A673 (cell line): ENCODE measurements around the gene ADCY6.

Source experiments
- EZH2 ChIP-seq: fragments of 200-600 bp; sonication (generic); IDR thresholded peaks from 2 replicates; pipeline ENCODE4 v1.6.1; 2017; ENCODE audit warnings: borderline replicate concordance, low read depth, mild to moderate bottlenecking, mixed read lengths, antibody characterized with exemption, low read length; ENCODE audit not compliant: poor library complexity, severe bottlenecking
- TF ChIP-seq, protein P1 (sequence below): fragments of 300-800, 200-600 bp; sonication (generic); conservative IDR thresholded peaks from 2 replicates; pipeline ENCODE4 v1.5.1; 2017; ENCODE audit warnings: low read depth, mild to moderate bottlenecking, antibody characterized with exemption, low read length, moderate library complexity, mixed read lengths

DNA sequence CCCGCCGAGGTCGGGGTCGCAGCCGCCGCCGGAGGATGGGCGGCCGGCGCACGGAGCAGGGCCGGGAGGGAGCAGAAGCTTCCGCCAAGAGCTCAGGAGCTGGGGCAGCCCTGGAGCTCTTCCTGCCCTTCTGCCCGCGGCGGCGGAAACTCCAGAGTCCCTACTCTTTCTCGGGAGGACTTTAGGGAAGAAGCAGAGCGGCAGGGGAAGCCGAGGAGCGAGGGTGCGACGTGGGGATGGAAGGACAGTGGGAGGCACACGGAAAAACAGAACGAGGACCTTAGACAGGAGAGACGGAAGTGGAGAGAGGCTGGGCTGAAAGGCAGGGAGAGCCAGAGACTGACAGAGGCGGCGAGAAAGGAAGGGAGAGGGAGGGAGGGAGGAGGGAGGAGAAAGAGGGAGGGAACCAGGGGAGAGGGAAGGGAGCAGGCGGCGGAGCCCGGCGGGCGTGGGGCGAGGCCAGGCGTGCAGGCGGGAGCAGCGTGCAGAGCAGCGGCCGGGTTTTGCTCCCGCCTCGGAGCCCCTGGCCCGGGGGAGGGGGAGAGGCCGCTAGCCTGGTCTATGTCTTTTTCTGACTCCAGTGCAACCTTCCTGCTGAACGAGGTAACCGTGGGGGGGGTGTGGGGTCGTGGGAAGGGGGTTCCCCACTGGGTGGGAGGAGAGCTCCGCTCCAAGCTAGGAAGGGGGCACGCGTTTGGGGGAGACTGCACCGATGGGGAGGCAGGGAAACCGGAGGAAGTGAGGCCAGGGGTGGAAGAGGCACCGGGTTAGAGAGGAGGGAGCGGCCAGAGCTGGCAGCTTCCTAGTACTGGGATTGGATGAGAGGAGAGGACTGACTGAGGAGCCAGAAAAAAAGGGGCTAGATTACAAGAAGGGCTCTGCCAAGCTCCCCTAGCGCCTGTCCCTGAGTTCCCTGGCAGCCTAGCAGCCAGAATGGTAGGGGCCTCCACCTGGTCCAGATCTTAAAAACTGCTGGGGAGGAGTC, 26.5 kb upstream of the ADCY6 start:
- TF ChIP-seq, protein P1, sequence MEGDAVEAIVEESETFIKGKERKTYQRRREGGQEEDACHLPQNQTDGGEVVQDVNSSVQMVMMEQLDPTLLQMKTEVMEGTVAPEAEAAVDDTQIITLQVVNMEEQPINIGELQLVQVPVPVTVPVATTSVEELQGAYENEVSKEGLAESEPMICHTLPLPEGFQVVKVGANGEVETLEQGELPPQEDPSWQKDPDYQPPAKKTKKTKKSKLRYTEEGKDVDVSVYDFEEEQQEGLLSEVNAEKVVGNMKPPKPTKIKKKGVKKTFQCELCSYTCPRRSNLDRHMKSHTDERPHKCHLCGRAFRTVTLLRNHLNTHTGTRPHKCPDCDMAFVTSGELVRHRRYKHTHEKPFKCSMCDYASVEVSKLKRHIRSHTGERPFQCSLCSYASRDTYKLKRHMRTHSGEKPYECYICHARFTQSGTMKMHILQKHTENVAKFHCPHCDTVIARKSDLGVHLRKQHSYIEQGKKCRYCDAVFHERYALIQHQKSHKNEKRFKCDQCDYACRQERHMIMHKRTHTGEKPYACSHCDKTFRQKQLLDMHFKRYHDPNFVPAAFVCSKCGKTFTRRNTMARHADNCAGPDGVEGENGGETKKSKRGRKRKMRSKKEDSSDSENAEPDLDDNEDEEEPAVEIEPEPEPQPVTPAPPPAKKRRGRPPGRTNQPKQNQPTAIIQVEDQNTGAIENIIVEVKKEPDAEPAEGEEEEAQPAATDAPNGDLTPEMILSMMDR: no peak
- no peak for TF ChIP-seq EZH2
